CD14-positive monocyte (primary cell): ENCODE results near the gene HRH4. TPM values are rescaled to one million over a fixed set of nuclear protein-coding genes. Genes with fewer than 3 reads are reported as not detected.

Source experiments
- DNase-seq, 3 donors: peaks; one replicate each; pipeline ENCODE4 v3.0.0-alpha.2; 2011 to 2022
- H2AFZ ChIP-seq: 2 replicates; pipeline ENCODE4 v1.6.0; 2012; ENCODE audit warnings: mild to moderate bottlenecking, low read depth, low read length, inconsistent platforms; ENCODE audit not compliant: insufficient read depth, poor library complexity, severe bottlenecking
- H3K27ac ChIP-seq, 2 donors: 1 replicate in 1 of 2; 2 replicates in 1 of 2; pipeline ENCODE4 v1.5.1; 2012 to 2013; ENCODE audit warnings: low read length in 2 of 2, control low read depth in 1 of 2, inconsistent platforms in 1 of 2, low read depth in 1 of 2, mild to moderate bottlenecking in 1 of 2
- H3K27me3 ChIP-seq, 2 donors: one replicate each; pipeline versions ENCODE4 v1.6.0 to v1.6.1; 2011 to 2013; ENCODE audit warnings: low read length in 2 of 2; ENCODE audit not compliant: control insufficient read depth in 2 of 2, insufficient read depth in 2 of 2
- H3K36me3 ChIP-seq, 2 donors: replicated peaks in 1 of 2; 1 replicate in 1 of 2; 2 replicates in 1 of 2; pipeline versions ENCODE4 v1.5.1 to v1.6.1; 2012 to 2013; ENCODE audit warnings: low read length in 2 of 2, control low read depth in 1 of 2, inconsistent platforms in 1 of 2, mild to moderate bottlenecking in 1 of 2; ENCODE audit not compliant: insufficient read depth in 2 of 2, control insufficient read depth in 1 of 2
- H3K4me1 ChIP-seq, 2 donors: 1 replicate in 1 of 2; 2 replicates in 1 of 2; pipeline versions ENCODE4 v1.5.1 to v1.6.1; 2012 to 2013; ENCODE audit warnings: low read length in 2 of 2, control low read depth in 1 of 2, inconsistent platforms in 1 of 2, mild to moderate bottlenecking in 1 of 2, moderate library complexity in 1 of 2; ENCODE audit not compliant: insufficient read depth in 2 of 2, control insufficient read depth in 1 of 2
- H3K4me2 ChIP-seq: replicated peaks from 2 replicates; pipeline ENCODE3; 2012; ENCODE audit warnings: low read length, moderate library complexity, mild to moderate bottlenecking; ENCODE audit not compliant: poor library complexity, severe bottlenecking; ENCODE audit errors: extremely low read depth
- H3K4me3 ChIP-seq, 3 experiments: fragments of 200-600 bp in 1 of 3; sonication (generic) in 1 of 3; replicated peaks in 1 of 3; 1 replicate in 2 of 3; 2 replicates in 1 of 3; pipeline ENCODE4 v1.5.1; 2011 to 2013; ENCODE audit warnings: low read length in 3 of 3, mild to moderate bottlenecking in 3 of 3, control low read depth in 2 of 3, low read depth in 2 of 3, inconsistent platforms in 1 of 3, moderate library complexity in 1 of 3
- H3K79me2 ChIP-seq: 2 replicates; pipeline ENCODE4 v1.6.0; 2012; ENCODE audit warnings: mild to moderate bottlenecking, control low read depth, inconsistent platforms, low read length, moderate library complexity; ENCODE audit not compliant: insufficient read depth
- H3K9ac ChIP-seq: 2 replicates; pipeline ENCODE4 v1.6.0; 2017; ENCODE audit warnings: low read length, mild to moderate bottlenecking; ENCODE audit not compliant: insufficient read depth, poor library complexity, severe bottlenecking
- H3K9me3 ChIP-seq, 2 donors: replicated peaks in 1 of 2; 1 replicate in 1 of 2; 2 replicates in 1 of 2; pipeline versions ENCODE4 v1.5.1 to v1.6.1; 2012 to 2013; ENCODE audit warnings: low read length in 2 of 2, control low read depth in 1 of 2; ENCODE audit not compliant: control insufficient read depth in 1 of 2, insufficient read depth in 1 of 2
- H4K20me1 ChIP-seq: 2 replicates; pipeline ENCODE4 v1.6.0; 2012; ENCODE audit warnings: mild to moderate bottlenecking, low read length, control low read depth, moderate library complexity; ENCODE audit not compliant: insufficient read depth
- H3K27ac Mint-ChIP-seq, 7 donors: one replicate each; pipeline ENCODE4 v1.8.0; 2020; ENCODE audit warnings: mild to moderate bottlenecking in 7 of 7, mixed read lengths in 7 of 7, moderate library complexity in 6 of 7, inconsistent platforms in 2 of 7
- H3K27me3 Mint-ChIP-seq, 3 donors: one replicate each; pipeline ENCODE4 v1.8.0; 2021 to 2022; ENCODE audit warnings: low read depth in 3 of 3, mild to moderate bottlenecking in 3 of 3, mixed read lengths in 3 of 3, moderate library complexity in 3 of 3, inconsistent platforms in 1 of 3
- H3K36me3 Mint-ChIP-seq, 2 donors: one replicate each; pipeline ENCODE4 v1.8.0; 2020; ENCODE audit warnings: mixed read lengths in 2 of 2, inconsistent platforms in 1 of 2, mild to moderate bottlenecking in 1 of 2
- H3K4me1 Mint-ChIP-seq: one replicate; pipeline ENCODE4 v1.8.0; 2020; ENCODE audit warnings: mild to moderate bottlenecking, mixed read lengths
- H3K4me3 Mint-ChIP-seq, 2 donors: one replicate each; pipeline ENCODE4 v1.8.0; 2020; ENCODE audit warnings: mild to moderate bottlenecking in 2 of 2, mixed read lengths in 2 of 2, moderate library complexity in 1 of 2
- H3K9me3 Mint-ChIP-seq, 7 donors: one replicate each; pipeline ENCODE4 v1.8.0; 2020 to 2022; ENCODE audit warnings: mixed read lengths in 7 of 7, mild to moderate bottlenecking in 6 of 7, moderate library complexity in 6 of 7, inconsistent platforms in 2 of 7
- WGBS: methylation state at CpG from one replicate; pipeline ENCODE4 v1.1.5; 2013; ENCODE audit warnings: missing lambda C conversion rate; ENCODE audit not compliant: insufficient coverage; 5-methylcytosine and 5-hydroxymethylcytosine counted together
- intact Hi-C, 2 donors: fragments of 100-400 bp; cut with micrococcal nuclease; formaldehyde crosslinking; loops; one replicate each; pipeline versions ENCODE4 v1.15.0 to v1.15.1; 2023
- polyA plus RNA-seq, 3 donors: library from polyadenylated mRNA; depleted of rRNA in 1 of 3; unstranded in 2 of 3; stranded (reverse) in 1 of 3; fragments of 300-500 nt in 2 of 3; fragments of >200 nt in 1 of 3; fragmentation: Illumina TruSeq in 2 of 3; gene quantifications; 1 replicate in 2 of 3; 2 replicates in 1 of 3; pipeline ENCODE4 v1.2.3, GENCODE V29; 2012 to 2021
- TF ChIP-seq, protein P1 (sequence below): fragments of 200-600 bp; IDR thresholded peaks from one replicate; pipeline ENCODE4 v1.8.0; 2022; ENCODE audit warnings: antibody characterized with exemption, mild to moderate bottlenecking

Gene HRH4
- polyA plus RNA-seq, 3 donors = 0.10 TPM; not detected in 2

DNA sequence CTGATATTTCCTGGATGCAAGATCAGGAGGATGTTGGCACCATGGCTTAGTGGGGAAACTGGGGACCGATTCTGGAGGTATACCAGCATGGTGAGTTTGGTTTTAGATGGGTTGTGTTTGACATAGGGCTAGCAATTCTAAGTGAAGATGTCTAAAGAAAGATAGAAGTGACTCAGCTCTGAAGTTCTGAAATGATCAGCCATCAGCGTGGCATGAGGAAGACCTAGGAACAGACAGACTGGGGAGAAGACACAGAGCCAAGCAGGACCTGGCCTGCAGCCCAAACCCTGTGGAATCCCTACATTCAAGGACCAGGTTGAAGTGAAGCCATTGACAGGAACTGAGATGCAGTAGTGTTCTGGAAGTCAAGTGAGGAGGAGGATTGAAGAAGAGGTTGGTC, 39.8 kb downstream of the HRH4 start:
- no peaks in the 10 kb centered on the region for H3K9me3 ChIP-seq
- H3K27ac Mint-ChIP-seq = no peak overlapping the region
- H3K36me3 Mint-ChIP-seq = no peaks in the 10 kb centered on the region
- H3K27me3 ChIP-seq = no peaks in the 10 kb centered on the region
- TF ChIP-seq, protein P1, sequence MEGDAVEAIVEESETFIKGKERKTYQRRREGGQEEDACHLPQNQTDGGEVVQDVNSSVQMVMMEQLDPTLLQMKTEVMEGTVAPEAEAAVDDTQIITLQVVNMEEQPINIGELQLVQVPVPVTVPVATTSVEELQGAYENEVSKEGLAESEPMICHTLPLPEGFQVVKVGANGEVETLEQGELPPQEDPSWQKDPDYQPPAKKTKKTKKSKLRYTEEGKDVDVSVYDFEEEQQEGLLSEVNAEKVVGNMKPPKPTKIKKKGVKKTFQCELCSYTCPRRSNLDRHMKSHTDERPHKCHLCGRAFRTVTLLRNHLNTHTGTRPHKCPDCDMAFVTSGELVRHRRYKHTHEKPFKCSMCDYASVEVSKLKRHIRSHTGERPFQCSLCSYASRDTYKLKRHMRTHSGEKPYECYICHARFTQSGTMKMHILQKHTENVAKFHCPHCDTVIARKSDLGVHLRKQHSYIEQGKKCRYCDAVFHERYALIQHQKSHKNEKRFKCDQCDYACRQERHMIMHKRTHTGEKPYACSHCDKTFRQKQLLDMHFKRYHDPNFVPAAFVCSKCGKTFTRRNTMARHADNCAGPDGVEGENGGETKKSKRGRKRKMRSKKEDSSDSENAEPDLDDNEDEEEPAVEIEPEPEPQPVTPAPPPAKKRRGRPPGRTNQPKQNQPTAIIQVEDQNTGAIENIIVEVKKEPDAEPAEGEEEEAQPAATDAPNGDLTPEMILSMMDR = no peak
- H3K9me3 Mint-ChIP-seq = no peaks in the 10 kb centered on the region
- intact Hi-C loops = no loop called here
- H2AFZ ChIP-seq = no peak overlapping the region
- H3K4me2 ChIP-seq = no peak overlapping the region
- H3K79me2 ChIP-seq = no peaks in the 10 kb centered on the region
- no peaks in the 10 kb centered on the region for H3K36me3 ChIP-seq
- H3K4me3 Mint-ChIP-seq = no peak overlapping the region
- no peaks in the 10 kb centered on the region for H3K4me1 Mint-ChIP-seq
- no peak for DNase-seq
- 79% methylated on average over 2 of the region's 2 CpGs for WGBS
- no peaks in the 10 kb centered on the region for H4K20me1 ChIP-seq
- H3K27me3 Mint-ChIP-seq = peaks cover 0 to 5% (median 2%) of the 10 kb centered on the region in 3 donors
- H3K9ac ChIP-seq = no peak overlapping the region
- H3K27ac ChIP-seq = no peak overlapping the region
- no peaks in the 10 kb centered on the region for H3K4me1 ChIP-seq
- no peak overlapping the region for H3K4me3 ChIP-seq

DNA sequence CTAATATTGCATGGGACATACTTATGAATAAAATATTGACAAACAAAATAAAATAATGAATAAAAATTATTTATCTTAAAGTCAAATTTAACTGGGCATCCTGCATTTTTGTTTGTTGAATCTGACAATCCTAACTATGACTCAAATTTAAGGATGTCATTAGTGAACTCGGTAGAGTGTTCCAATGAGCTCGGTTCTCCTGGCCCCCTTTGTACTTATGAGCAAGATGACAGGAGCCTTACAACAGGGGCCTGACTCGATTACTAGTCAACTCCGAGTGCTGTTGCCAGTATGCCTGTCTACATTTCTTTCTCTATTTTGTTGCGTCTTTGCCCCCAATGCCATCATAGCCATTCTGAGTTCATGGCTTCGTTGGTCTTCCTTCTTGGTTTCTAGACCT, 40.3 kb downstream of the HRH4 start:
- no peak for DNase-seq
- no peak overlapping the region for H3K4me2 ChIP-seq
- no peak overlapping the region for H3K4me3 ChIP-seq
- H3K9me3 ChIP-seq = no peaks in the 10 kb centered on the region
- no peak overlapping the region for H3K9ac ChIP-seq
- H3K79me2 ChIP-seq = no peaks in the 10 kb centered on the region
- H4K20me1 ChIP-seq = no peaks in the 10 kb centered on the region
- peaks cover 0 to 5% (median 2%) of the 10 kb centered on the region in 3 donors for H3K27me3 Mint-ChIP-seq
- intact Hi-C loops = no loop called here
- H3K36me3 Mint-ChIP-seq = no peaks in the 10 kb centered on the region
- no peaks in the 10 kb centered on the region for H3K36me3 ChIP-seq
- 90% methylated on average over 5 of the region's 6 CpGs for WGBS
- H2AFZ ChIP-seq = no peak overlapping the region
- no peak overlapping the region for H3K4me3 Mint-ChIP-seq
- H3K4me1 ChIP-seq = no peaks in the 10 kb centered on the region
- H3K27ac ChIP-seq = no peak overlapping the region
- no peaks in the 10 kb centered on the region for H3K4me1 Mint-ChIP-seq
- H3K9me3 Mint-ChIP-seq = no peaks in the 10 kb centered on the region
- no peaks in the 10 kb centered on the region for H3K27me3 ChIP-seq
- TF ChIP-seq, protein P1 = no peak
- no peak overlapping the region for H3K27ac Mint-ChIP-seq
